ENCODE results near the gene ITGA1. TPM values are rescaled to one million over a fixed set of nuclear protein-coding genes. Genes with fewer than 3 reads are reported as not detected.

Gene ITGA1
- total RNA-seq, 1 experiment from 2014 or later: 4.0 TPM

DNA sequence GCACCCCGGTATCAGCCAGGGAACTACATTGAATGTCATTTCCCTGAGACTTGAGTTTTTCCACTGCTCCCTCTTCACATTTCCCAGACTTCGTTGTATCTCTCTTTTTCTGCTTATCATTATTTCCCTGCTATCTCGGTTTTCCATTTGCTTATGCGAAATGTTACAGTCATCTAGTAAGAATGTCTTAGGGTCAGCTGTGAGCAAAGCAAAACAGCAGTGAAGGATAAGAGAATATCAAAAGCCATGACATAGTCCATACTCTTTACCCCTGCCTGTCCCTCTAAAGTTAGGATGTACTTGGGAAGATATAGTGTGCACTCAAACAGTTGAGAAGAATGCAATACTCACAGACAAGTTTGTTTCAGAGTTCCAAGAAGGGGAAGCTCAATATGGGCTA is 88.7 kb downstream of the ITGA1 start:
- H3F3A ChIP-seq (ENCODE audit: insufficient read depth, low read depth): no peaks in the 10 kb centered on the region
- no peaks in the 10 kb centered on the region for H3K79me2 ChIP-seq (ENCODE audit: low read depth)
- no TSS peak for BruUV-seq (replicated peaks)
- ChIA-PET POLR2A (ENCODE audit: unreplicated experiment) (no interaction called here), CTCF (no interaction called here)
- H3K9me2 ChIP-seq (ENCODE audit: insufficient read depth): peaks cover 3% of the 10 kb centered on the region
- no peak overlapping the region for H2AFZ ChIP-seq
- no peak overlapping the region for H3K4me3 ChIP-seq
- no peaks in the 10 kb centered on the region for H3K36me3 ChIP-seq (ENCODE audit: low read depth)
- TF ChIP-seq, protein P1, sequence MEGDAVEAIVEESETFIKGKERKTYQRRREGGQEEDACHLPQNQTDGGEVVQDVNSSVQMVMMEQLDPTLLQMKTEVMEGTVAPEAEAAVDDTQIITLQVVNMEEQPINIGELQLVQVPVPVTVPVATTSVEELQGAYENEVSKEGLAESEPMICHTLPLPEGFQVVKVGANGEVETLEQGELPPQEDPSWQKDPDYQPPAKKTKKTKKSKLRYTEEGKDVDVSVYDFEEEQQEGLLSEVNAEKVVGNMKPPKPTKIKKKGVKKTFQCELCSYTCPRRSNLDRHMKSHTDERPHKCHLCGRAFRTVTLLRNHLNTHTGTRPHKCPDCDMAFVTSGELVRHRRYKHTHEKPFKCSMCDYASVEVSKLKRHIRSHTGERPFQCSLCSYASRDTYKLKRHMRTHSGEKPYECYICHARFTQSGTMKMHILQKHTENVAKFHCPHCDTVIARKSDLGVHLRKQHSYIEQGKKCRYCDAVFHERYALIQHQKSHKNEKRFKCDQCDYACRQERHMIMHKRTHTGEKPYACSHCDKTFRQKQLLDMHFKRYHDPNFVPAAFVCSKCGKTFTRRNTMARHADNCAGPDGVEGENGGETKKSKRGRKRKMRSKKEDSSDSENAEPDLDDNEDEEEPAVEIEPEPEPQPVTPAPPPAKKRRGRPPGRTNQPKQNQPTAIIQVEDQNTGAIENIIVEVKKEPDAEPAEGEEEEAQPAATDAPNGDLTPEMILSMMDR (conservative IDR thresholded peaks at IDR 0.05): no peak
- no peak for TF ChIP-seq EZH2 (IDR thresholded peaks at IDR 0.05; ENCODE audit: low read depth)
- H3K27ac ChIP-seq: no peak overlapping the region
- intact Hi-C loops (cut with micrococcal nuclease; ENCODE audit: unreplicated experiment): no loop called here
- H3K9me3 ChIP-seq (ENCODE audit: insufficient read depth, low read depth): no peaks in the 10 kb centered on the region
- H3K4me1 ChIP-seq (replicated peaks; ENCODE audit: insufficient read depth): no peaks in the 10 kb centered on the region
- no peak overlapping the region for H3K4me2 ChIP-seq
- DNase-seq: no peak
- no peaks in the 10 kb centered on the region for H3K27me3 ChIP-seq (ENCODE audit: insufficient read depth, low read depth)
- H4K20me1 ChIP-seq (ENCODE audit: insufficient read depth): no peaks in the 10 kb centered on the region

DNA sequence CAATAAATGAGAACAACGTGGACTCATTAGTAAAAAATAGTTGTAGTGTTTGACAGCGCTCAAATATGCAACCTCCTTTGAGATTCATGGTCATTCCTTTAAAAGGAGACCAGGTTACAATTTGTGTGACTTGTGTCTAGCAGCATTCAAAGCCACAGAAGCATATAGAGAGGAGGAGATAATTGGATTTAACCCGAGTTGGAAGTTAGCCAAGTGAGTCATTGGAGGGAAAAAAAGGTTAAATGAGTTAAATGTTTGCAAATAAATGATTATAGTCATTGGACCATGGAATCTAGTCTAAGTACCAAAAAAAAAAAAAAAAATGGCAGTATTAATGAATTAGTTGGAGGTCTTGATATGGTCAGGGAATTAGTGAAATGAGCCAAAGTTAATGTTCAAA is 90.9 kb downstream of the ITGA1 start:
- CTCF ChIA-PET: no interaction called here
- POLR2A ChIA-PET (ENCODE audit: unreplicated experiment): no interaction called here

GRCh38 chr5:52880541-52880940 is 92.8 kb downstream of the ITGA1 start:
- no peak for DNase-seq
- ChIA-PET CTCF (no interaction called here), POLR2A (ENCODE audit: unreplicated experiment) (no interaction called here)
- H3K79me2 ChIP-seq (ENCODE audit: low read depth): no peaks in the 10 kb centered on the region
- H3K36me3 ChIP-seq (ENCODE audit: low read depth): no peaks in the 10 kb centered on the region
- no peak overlapping the region for H2AFZ ChIP-seq
- H3K9me3 ChIP-seq (ENCODE audit: insufficient read depth, low read depth): no peaks in the 10 kb centered on the region
- no peak overlapping the region for H3K27ac ChIP-seq
- H3K4me1 ChIP-seq (replicated peaks; ENCODE audit: insufficient read depth): 0 out of 2 replicates have a peak, but pooled peaks cover 6% of the 10 kb centered on the region
- BruUV-seq (replicated peaks): no TSS peak
- H3K4me2 ChIP-seq: no peak overlapping the region
- no peaks in the 10 kb centered on the region for H3F3A ChIP-seq (ENCODE audit: insufficient read depth, low read depth)
- no peaks in the 10 kb centered on the region for H3K27me3 ChIP-seq (ENCODE audit: insufficient read depth, low read depth)
- H3K4me3 ChIP-seq: no peak overlapping the region
- intact Hi-C loops (cut with micrococcal nuclease; ENCODE audit: unreplicated experiment): no loop called here
- H4K20me1 ChIP-seq (ENCODE audit: insufficient read depth): no peaks in the 10 kb centered on the region
- TF ChIP-seq, protein P1 (conservative IDR thresholded peaks at IDR 0.05): no peak
- no peak for TF ChIP-seq EZH2 (IDR thresholded peaks at IDR 0.05; ENCODE audit: low read depth)
- H3K9me2 ChIP-seq (ENCODE audit: insufficient read depth): peaks cover 3% of the 10 kb centered on the region; the same call in 1 of the 2 replicates

More for the DNA sequence above, 90.9 kb downstream of the ITGA1 start:
- no peak overlapping the region for H3K4me2 ChIP-seq
- H3K79me2 ChIP-seq (ENCODE audit: low read depth): no peaks in the 10 kb centered on the region
- H3K9me3 ChIP-seq (ENCODE audit: insufficient read depth, low read depth): no peaks in the 10 kb centered on the region
- H2AFZ ChIP-seq: no peak overlapping the region
- no peaks in the 10 kb centered on the region for H3K4me1 ChIP-seq (replicated peaks; ENCODE audit: insufficient read depth)
- no peaks in the 10 kb centered on the region for H3K36me3 ChIP-seq (ENCODE audit: low read depth)
- H3K27me3 ChIP-seq (ENCODE audit: insufficient read depth, low read depth): no peaks in the 10 kb centered on the region
- intact Hi-C loops (cut with micrococcal nuclease; ENCODE audit: unreplicated experiment): no loop called here
- no peak overlapping the region for H3K4me3 ChIP-seq
- no peaks in the 10 kb centered on the region for H3F3A ChIP-seq (ENCODE audit: insufficient read depth, low read depth)
- H4K20me1 ChIP-seq (ENCODE audit: insufficient read depth): no peaks in the 10 kb centered on the region
- no peak overlapping the region for H3K27ac ChIP-seq
- peaks cover 3% of the 10 kb centered on the region for H3K9me2 ChIP-seq (ENCODE audit: insufficient read depth)
- DNase-seq: no peak
- TF ChIP-seq EZH2 (IDR thresholded peaks at IDR 0.05; ENCODE audit: low read depth): no peak
- TF ChIP-seq, protein P1 (conservative IDR thresholded peaks at IDR 0.05): no peak
- no TSS peak for BruUV-seq (replicated peaks)
